Nephron (organoid): Measurements from ENCODE around the gene MN1.

Experiments used
- H3K27ac Mint-ChIP-seq, 3 experiments: 2 replicates each; pipeline ENCODE4 v1.8.0; 2020; ENCODE audit warnings: mixed read lengths in 3 of 3, mild to moderate bottlenecking in 2 of 3, moderate library complexity in 1 of 3
- H3K27me3 Mint-ChIP-seq: 2 replicates; pipeline ENCODE4 v1.8.0; 2021; ENCODE audit warnings: low read depth, mild to moderate bottlenecking, moderate library complexity, mixed read lengths
- H3K36me3 Mint-ChIP-seq: 2 replicates; pipeline ENCODE4 v1.8.0; 2020; ENCODE audit warnings: low read depth, mixed read lengths
- H3K4me1 Mint-ChIP-seq: 2 replicates; pipeline ENCODE4 v1.8.0; 2020; ENCODE audit warnings: mixed read lengths
- H3K4me3 Mint-ChIP-seq, 3 experiments: 2 replicates each; pipeline ENCODE4 v1.8.0; 2020; ENCODE audit warnings: mild to moderate bottlenecking in 3 of 3, mixed read lengths in 3 of 3, moderate library complexity in 2 of 3
- H3K9me3 Mint-ChIP-seq: 2 replicates; pipeline ENCODE4 v1.8.0; 2020; ENCODE audit warnings: mixed read lengths
- TF ChIP-seq, protein P1 (sequence below), 3 experiments: fragments of 200-600 bp; sonication (generic); IDR thresholded peaks; one replicate each; pipeline ENCODE4 v1.5.0; 2021; ENCODE audit warnings: antibody characterized with exemption in 3 of 3; ENCODE audit not compliant: unreplicated experiment in 3 of 3

MN1 gene

GRCh38 chr22:27783436-27784119 is 18.0 kb downstream of the MN1 start:
- H3K4me3 Mint-ChIP-seq, result peak overlapping the region in 1 of 3 experiments; percentile 33
- peaks cover 2% of the 10 kb centered on the region for H3K9me3 Mint-ChIP-seq
- TF ChIP-seq, protein P1, sequence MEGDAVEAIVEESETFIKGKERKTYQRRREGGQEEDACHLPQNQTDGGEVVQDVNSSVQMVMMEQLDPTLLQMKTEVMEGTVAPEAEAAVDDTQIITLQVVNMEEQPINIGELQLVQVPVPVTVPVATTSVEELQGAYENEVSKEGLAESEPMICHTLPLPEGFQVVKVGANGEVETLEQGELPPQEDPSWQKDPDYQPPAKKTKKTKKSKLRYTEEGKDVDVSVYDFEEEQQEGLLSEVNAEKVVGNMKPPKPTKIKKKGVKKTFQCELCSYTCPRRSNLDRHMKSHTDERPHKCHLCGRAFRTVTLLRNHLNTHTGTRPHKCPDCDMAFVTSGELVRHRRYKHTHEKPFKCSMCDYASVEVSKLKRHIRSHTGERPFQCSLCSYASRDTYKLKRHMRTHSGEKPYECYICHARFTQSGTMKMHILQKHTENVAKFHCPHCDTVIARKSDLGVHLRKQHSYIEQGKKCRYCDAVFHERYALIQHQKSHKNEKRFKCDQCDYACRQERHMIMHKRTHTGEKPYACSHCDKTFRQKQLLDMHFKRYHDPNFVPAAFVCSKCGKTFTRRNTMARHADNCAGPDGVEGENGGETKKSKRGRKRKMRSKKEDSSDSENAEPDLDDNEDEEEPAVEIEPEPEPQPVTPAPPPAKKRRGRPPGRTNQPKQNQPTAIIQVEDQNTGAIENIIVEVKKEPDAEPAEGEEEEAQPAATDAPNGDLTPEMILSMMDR (IDR thresholded peaks at IDR 0.05; ENCODE audit: unreplicated experiment in 3 of 3), result no peak
- H3K36me3 Mint-ChIP-seq, result peaks cover 15% of the 10 kb centered on the region
- peaks cover 13% of the 10 kb centered on the region for H3K27me3 Mint-ChIP-seq
- H3K4me1 Mint-ChIP-seq, result peaks cover 58% of the 10 kb centered on the region
- H3K27ac Mint-ChIP-seq, result peak overlapping the region; percentile 88 to 98 (median 89)

DNA sequence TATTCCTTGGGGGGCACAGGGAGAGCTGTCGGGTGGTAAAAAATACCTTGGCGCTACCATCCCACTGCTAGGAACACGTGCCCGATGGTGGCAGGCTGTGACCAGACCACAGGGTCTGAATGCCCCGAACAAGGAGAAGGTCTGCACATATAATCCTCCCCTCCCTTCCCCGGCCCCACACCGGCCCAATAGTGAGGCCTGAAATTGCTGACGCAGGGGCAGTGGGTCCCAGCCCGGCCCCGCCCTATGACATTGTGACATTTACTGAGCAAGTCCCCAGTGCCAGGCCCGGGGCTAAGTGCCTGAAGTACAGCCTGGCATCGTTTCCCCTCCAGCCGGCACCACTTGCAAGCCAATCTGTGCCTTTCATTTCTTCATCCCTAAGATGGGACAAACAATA is 19.5 kb downstream of the MN1 start:
- Mint-ChIP-seq H3K27me3 (peaks cover 11% of the 10 kb centered on the region), H3K4me1 (peaks cover 58% of the 10 kb centered on the region), H3K27ac (peak overlapping the region in 1 of 3 experiments; percentile 17), H3K4me3 (no peak overlapping the region), H3K9me3 (peaks cover 2% of the 10 kb centered on the region), H3K36me3 (peaks cover 12% of the 10 kb centered on the region)
- TF ChIP-seq, protein P1 (IDR thresholded peaks at IDR 0.05; ENCODE audit: unreplicated experiment in 3 of 3), result no peak

GRCh38 chr22:27780161-27780575 is 21.4 kb downstream of the MN1 start:
- no peak overlapping the region for H3K4me3 Mint-ChIP-seq
- H3K4me1 Mint-ChIP-seq, result peaks cover 58% of the 10 kb centered on the region
- TF ChIP-seq, protein P1 (IDR thresholded peaks at IDR 0.05; ENCODE audit: unreplicated experiment in 3 of 3), result no peak
- H3K27me3 Mint-ChIP-seq, result peaks cover 8% of the 10 kb centered on the region
- H3K9me3 Mint-ChIP-seq, result peaks cover 2% of the 10 kb centered on the region
- H3K36me3 Mint-ChIP-seq, result peaks cover 18% of the 10 kb centered on the region
- H3K27ac Mint-ChIP-seq, result peak overlapping the region in 2 of 3 experiments; percentile 8 to 67

- Mint-ChIP-seq H3K27me3 (peaks cover 5% of the 10 kb centered on the region), H3K4me1 (peaks cover 56% of the 10 kb centered on the region), H3K9me3 (peaks cover 2% of the 10 kb centered on the region), H3K36me3 (peaks cover 18% of the 10 kb centered on the region), H3K4me3 (no peak overlapping the region), H3K27ac (no peak overlapping the region)
- TF ChIP-seq, protein P1 (IDR thresholded peaks at IDR 0.05; ENCODE audit: unreplicated experiment in 3 of 3), result no peak
These were observed 21.9 kb downstream of the MN1 start for GRCh38 chr22:27779643-27780042.

- Mint-ChIP-seq H3K4me1 (peaks cover 52% of the 10 kb centered on the region), H3K36me3 (peaks cover 18% of the 10 kb centered on the region), H3K27me3 (no peaks in the 10 kb centered on the region), H3K9me3 (peaks cover 2% of the 10 kb centered on the region), H3K27ac (peak overlapping the region in 2 of 3 experiments; percentile 47 to 70), H3K4me3 (peak overlapping the region in 1 of 3 experiments; percentile 24)
- TF ChIP-seq, protein P1 (IDR thresholded peaks at IDR 0.05; ENCODE audit: unreplicated experiment in 3 of 3), result no peak
These were observed 23.1 kb downstream of the MN1 start for GRCh38 chr22:27778294-27779090.
